Activated CD4-positive, alpha-beta memory T cell treated with anti-CD3 and anti-CD28 coated beads for 36 hours (primary cell): ENCODE measurements around the gene SMIM1. TPM values are rescaled to one million over a fixed set of nuclear protein-coding genes. Genes with fewer than 3 reads are reported as not detected.
"Not testable (repeated sequence)": the region's sequence is repeated elsewhere in the genome, so short reads cannot be mapped to it uniquely, and the experiment has no call there.

Experiments used
- CTCF ChIA-PET: fragments of 350-600 bp; sonication (Branson Sonifier 250); formaldehyde crosslinking; loops from one replicate; lab custom pipeline; 2021; ENCODE audit warnings: antibody characterized with exemption, inconsistent platforms; lab: Charles Lee
- POLR2A ChIA-PET: fragments of 350-600 bp; sonication (Branson Sonifier 250); formaldehyde crosslinking; loops from one replicate; lab custom pipeline; 2021; ENCODE audit warnings: antibody characterized with exemption; lab: Charles Lee
- DNase-seq: peaks from one replicate; pipeline ENCODE4 v3.0.0-alpha.2; 2020
- H3K27ac Mint-ChIP-seq: one replicate; pipeline ENCODE4 v1.8.0; 2021; ENCODE audit warnings: mixed read lengths
- H3K27me3 Mint-ChIP-seq: one replicate; pipeline ENCODE4 v1.8.0; 2021; ENCODE audit warnings: mixed read lengths
- H3K36me3 Mint-ChIP-seq: one replicate; pipeline ENCODE4 v1.8.0; 2021; ENCODE audit warnings: mixed read lengths
- H3K4me1 Mint-ChIP-seq: one replicate; pipeline ENCODE4 v1.8.0; 2021; ENCODE audit warnings: low read depth, mixed read lengths
- H3K4me3 Mint-ChIP-seq: one replicate; pipeline ENCODE4 v1.8.0; 2021; ENCODE audit warnings: mild to moderate bottlenecking, mixed read lengths
- H3K9me3 Mint-ChIP-seq: one replicate; pipeline ENCODE4 v1.8.0; 2021; ENCODE audit warnings: mixed read lengths
- intact Hi-C: fragments of 100-400 bp; cut with micrococcal nuclease; formaldehyde crosslinking; loops from one replicate; pipeline ENCODE4 v1.15.1; 2023
- total RNA-seq, 2 experiments: library from RNA; stranded (reverse); gene quantifications; one replicate each; pipeline ENCODE4 v1.2.3, GENCODE V29; 2021

Gene SMIM1
- total RNA-seq, 2 experiments from 2014 or later: 2.5 to 2.9 TPM

DNA sequence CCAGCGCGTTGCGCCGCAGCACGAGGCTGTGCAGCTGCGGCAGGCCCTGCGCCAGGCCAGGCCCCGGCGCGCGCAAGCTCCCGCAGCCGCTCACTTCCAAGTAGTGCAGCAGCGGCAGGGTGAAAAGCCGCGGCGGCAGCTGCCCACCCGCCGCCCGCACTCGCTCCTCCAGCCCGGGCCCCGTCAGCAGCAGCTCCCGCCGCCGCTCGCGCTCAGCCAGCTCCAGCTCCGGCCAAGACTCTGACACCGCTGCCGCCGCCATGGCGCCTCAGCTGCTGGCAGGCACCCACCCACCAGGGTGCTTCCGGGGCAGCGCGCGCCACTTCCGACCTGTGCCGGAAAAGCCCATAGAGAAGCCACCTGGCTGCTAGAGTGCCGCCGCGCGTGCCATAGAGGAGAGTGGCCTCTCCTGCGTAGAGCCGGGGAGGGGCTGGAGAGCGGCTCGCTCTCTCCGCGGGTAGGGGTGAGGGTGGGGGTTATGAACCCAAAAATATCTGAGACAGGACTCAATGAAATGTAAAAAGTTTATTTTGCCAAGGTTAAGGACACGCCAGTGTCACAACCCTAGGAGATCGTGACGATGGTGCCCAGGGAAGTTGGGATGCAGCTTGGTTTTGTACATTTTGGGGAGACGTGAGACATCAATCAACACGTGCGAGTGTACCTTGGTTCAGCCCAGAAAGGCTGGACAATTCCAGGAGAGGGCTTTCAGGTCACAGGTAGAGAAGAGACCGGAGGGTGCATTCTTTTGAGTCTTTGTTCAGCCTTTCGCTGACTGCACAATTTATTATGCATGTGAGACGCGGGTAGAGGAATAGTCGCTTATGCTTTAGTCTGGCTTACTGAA is 23.9 kb downstream of the SMIM1 start, which contains the start of gene LRRC47:
TSS of gene LRRC47 (minus strand) at position 284 of the 847 bp plus-strand sequence. CDS start at position 262, 22 bp downstream.
- intact Hi-C loops: loop anchor here (1.0 to 5.0 kb wide), 5 partner anchors 9 to 144 kb away; partner anchors contain the start of genes C1orf174, CEP104, DFFB and SMIM1
- Mint-ChIP-seq H3K9me3 (no peaks in the 10 kb centered on the region), H3K27ac (peak within 1 kb of the TSS; percentile 87), H3K27me3 (peaks cover 7% of the 10 kb centered on the region), H3K36me3 (peaks cover 4% of the 10 kb centered on the region), H3K4me1 (peaks cover 47% of the 10 kb centered on the region), H3K4me3 (peak within 1 kb of the TSS; percentile 94)
- CTCF ChIA-PET: interaction anchor here (0.6 to 5.3 kb wide), 4 partner anchors 8 to 61 kb away, joined by 3 to 39 read pairs (median 6); partner anchors contain the start of genes CEP104 and DFFB
- DNase-seq: peak; percentile 96
- POLR2A ChIA-PET: interaction anchor here (0.6 to 1.3 kb wide), 4 partner anchors 9 to 59 kb away, joined by 3 to 10 read pairs (median 4); no protein-coding TSS in a partner anchor

DNA sequence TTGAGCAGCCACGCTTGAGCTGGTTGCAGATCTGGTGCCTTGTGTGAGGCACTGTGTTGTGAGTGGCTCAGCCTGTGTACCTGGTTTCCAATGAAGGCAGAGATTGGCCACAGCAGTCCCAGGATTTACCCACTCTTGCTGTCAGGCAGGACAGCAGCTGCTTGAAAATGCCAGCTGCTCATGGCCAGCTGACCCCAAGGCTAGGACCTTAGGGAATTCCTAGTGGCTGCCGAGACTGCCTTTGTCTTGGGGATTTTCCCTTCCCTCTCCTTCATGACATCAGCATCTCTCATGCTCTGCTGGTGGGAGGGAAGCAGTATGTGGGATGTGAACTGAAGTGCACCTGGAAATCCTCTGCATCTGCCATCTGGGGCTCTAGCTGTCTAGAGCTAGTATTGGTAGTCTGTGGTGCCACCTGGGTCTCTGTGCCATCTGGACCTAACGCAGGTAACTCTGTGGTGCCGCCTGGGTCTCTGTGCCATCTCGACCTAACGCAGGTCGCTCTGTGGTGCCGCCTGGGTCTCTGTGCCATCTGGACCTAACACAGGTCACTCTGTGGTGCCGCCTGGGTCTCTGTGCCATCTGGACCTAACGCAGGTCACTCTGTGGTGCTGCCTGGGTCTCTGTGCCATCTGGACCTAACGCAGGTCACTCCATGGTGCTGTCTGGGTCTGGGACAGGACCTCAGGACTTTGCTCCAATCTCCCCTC is 27.6 kb downstream of the SMIM1 start:
- DNase-seq: no peak
- ChIA-PET POLR2A (no interaction called here), CTCF (interaction anchor here (0.7 to 5.3 kb wide), 2 partner anchors 24 to 29 kb away, joined by 3 to 39 read pairs; no protein-coding TSS in a partner anchor)
- Mint-ChIP-seq H3K4me1 (peaks cover 22% of the 10 kb centered on the region), H3K27ac (no peak overlapping the region), H3K27me3 (peaks cover 20% of the 10 kb centered on the region), H3K9me3 (no peaks in the 10 kb centered on the region), H3K36me3 (peaks cover 1% of the 10 kb centered on the region), H3K4me3 (no peak overlapping the region)
- intact Hi-C loops: loop anchor here (5.0 kb wide), 1 partner anchor 148 kb away; the partner anchor contains the start of genes TP73 and WRAP73

DNA sequence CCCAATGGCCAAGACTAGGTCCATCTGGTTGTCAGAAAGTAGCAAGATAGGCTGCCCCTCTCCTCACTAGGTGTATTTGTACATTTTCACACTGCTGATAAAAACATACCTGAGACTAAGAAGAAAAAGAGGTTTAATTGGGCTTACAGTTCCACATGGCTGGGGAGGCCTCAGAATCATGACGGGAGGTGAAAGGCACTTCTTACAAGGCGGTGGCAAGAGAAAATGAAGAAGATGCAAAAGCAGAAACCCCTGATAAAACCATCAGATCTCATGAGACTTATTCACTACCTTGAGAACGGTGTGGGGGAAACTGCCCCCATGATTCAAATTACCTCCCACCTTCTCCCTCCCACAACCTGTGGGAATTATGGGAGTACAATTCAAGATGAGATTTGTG is 28.2 kb downstream of the SMIM1 start:
- Mint-ChIP-seq H3K4me1 (peaks cover 18% of the 10 kb centered on the region), H3K27me3 (peaks cover 20% of the 10 kb centered on the region), H3K27ac (peak overlapping the region; percentile 25)
- H3K36me3 Mint-ChIP-seq, DNase-seq, POLR2A ChIA-PET, H3K9me3 Mint-ChIP-seq, H3K4me3 Mint-ChIP-seq: not testable (repeated sequence)
- intact Hi-C loops: loop anchor here (1.0 kb wide), 2 partner anchors 13 to 24 kb away; no protein-coding TSS in a partner anchor
- CTCF ChIA-PET: interaction anchor here (1.1 to 5.3 kb wide), 4 partner anchors 9 to 27 kb away, joined by 4 to 39 read pairs (median 14); no protein-coding TSS in a partner anchor

DNA sequence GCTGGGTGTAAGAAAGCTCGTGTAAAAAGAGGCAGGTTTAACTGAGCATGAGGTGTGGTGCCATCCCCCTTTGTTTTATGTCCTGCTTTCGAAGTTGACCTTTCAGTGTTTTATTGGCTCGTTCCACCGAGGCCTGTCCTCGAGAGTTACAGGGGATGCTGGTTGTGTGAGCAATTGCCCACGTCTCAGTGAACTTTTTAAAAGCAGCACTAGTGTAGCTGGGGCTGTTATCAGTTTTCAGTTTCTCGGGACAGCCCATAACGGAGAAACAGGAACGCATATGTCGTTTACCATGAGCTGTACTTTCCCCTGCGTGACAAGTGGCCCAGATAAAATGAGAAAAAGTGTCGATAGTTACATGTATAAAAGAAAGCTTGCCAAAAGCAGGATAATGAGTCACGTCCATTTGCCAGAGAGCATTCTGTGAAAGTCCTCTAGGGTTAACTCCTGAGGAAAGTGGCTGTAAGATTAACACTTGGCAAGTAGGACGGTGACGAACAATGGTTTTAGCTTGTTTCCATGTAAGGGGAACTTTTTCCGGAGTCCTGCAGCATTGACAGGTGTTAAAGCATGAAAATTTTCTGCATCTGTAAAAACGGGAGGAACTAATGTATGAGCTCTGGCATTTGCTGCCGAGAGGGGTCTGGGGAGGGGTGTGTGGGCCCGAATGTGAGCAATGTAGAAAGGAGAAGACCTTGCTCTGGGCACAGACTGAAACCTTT is 31.5 kb downstream of the SMIM1 start:
- ChIA-PET POLR2A (no interaction called here), CTCF (interaction anchor here (0.9 to 1.7 kb wide), 3 partner anchors 8 to 351 kb away, joined by 3 to 10 read pairs (median 4); partner anchors contain the start of gene LRRC47)
- H3K27ac Mint-ChIP-seq: no peak overlapping the region
- DNase-seq: no peak
- H3K4me1 Mint-ChIP-seq: peaks cover 9% of the 10 kb centered on the region
- H3K27me3 Mint-ChIP-seq: peaks cover 20% of the 10 kb centered on the region
- H3K36me3 Mint-ChIP-seq: no peaks in the 10 kb centered on the region
- intact Hi-C loops: no loop called here
- H3K9me3 Mint-ChIP-seq: peaks cover 5% of the 10 kb centered on the region
- no peak overlapping the region for H3K4me3 Mint-ChIP-seq

DNA sequence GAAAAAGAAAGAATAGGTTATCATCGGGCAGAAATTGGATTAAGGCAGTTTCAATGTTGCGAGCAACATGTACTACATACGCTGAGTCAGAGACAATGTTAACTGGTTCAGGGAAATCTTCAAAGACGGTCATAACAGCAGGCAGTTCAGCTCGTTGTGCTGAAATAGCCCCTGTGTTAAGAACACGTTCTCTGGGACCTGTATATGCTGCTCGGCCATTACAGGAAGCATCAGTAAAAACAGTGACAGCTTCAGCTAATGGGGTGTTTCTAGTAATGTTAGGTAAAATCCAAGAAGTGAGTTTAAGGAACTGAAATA is 32.0 kb downstream of the SMIM1 start:
- POLR2A ChIA-PET, intact Hi-C loops, H3K4me3 Mint-ChIP-seq, DNase-seq, H3K36me3 Mint-ChIP-seq, H3K9me3 Mint-ChIP-seq, H3K27ac Mint-ChIP-seq, H3K4me1 Mint-ChIP-seq: not testable (repeated sequence)
- CTCF ChIA-PET: interaction anchor here (0.9 to 1.7 kb wide), 3 partner anchors 8 to 352 kb away, joined by 3 to 10 read pairs (median 4); partner anchors contain the start of gene LRRC47
- H3K27me3 Mint-ChIP-seq: peaks cover 20% of the 10 kb centered on the region

DNA sequence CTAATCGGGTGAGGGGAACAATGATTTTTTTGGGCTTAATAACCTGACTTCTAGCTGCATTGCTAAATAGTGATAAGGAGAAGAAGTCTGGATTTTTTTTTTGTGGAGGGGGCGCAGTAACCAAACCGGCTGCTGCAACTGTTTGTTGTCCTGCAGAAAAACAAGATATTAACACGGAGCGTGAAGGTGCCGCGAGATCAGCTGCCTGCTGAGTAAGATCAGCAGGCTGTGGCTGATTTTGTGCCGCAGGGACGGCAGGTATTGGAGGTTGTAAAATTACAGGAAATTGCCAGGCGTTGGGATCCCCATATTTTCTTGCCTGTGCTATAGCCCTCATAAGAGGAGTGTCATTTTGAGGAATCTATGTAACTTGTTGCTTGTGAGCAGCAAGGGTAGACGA is 32.5 kb downstream of the SMIM1 start:
- ChIA-PET CTCF (interaction anchor here (0.9 to 1.7 kb wide), 2 partner anchors 29 to 352 kb away, joined by 3 to 10 read pairs; no protein-coding TSS in a partner anchor), POLR2A (no interaction called here)
- intact Hi-C loops: no loop called here
- H3K36me3 Mint-ChIP-seq: no peaks in the 10 kb centered on the region
- no peak overlapping the region for H3K4me3 Mint-ChIP-seq
- no peak overlapping the region for H3K27ac Mint-ChIP-seq
- H3K9me3 Mint-ChIP-seq: peaks cover 5% of the 10 kb centered on the region
- H3K27me3 Mint-ChIP-seq: peaks cover 20% of the 10 kb centered on the region
- no peak for DNase-seq
- peaks cover 9% of the 10 kb centered on the region for H3K4me1 Mint-ChIP-seq

DNA sequence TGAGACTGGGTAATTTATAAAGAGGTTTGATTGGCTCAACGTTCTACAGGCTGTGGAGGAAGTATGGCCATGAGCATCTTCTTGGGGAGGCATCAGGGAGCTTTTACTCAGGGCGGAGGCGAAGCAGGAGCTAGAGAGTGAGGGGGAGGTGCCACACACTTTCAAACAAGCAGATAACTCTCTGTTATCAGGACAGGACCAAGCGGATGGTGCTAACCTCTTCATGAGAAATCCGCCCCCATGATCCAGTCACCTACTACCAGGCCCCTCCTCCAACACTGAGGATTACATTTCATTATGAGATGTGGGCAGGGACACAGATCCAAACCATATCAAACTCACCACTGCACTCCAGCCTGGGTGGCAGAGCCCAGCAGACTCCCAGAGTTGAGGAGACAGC is 35.2 kb downstream of the SMIM1 start:
- Mint-ChIP-seq H3K36me3 (no peaks in the 10 kb centered on the region), H3K9me3 (peaks cover 5% of the 10 kb centered on the region), H3K4me1 (no peaks in the 10 kb centered on the region), H3K27ac (no peak overlapping the region), H3K27me3 (peaks cover 8% of the 10 kb centered on the region), H3K4me3 (no peak overlapping the region)
- POLR2A ChIA-PET: no interaction called here
- DNase-seq: no peak
- intact Hi-C loops: no loop called here
- CTCF ChIA-PET: no interaction called here

DNA sequence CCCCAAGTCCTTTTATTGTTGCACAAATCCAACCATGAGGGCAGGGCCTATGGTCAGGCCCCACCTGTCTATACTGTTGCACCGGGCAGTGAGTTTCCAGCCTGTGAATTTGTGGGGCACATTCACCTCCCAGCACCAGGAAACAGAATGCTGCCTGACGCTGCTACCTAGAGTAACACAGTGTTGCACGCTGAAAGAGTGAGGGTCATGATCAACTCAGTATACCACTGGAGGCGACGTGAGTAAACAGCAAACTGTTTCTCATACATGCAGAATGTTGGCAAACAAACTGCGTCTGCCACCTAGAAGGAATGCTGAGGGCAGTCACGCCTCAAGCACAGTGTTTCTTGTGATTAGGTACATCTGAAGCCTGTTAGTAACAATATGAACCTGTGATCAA is 37.1 kb downstream of the SMIM1 start:
- CTCF ChIA-PET: interaction anchor here (1.0 kb wide), 1 partner anchor 8 kb away, joined by 4 read pairs; no protein-coding TSS in a partner anchor

DNA sequence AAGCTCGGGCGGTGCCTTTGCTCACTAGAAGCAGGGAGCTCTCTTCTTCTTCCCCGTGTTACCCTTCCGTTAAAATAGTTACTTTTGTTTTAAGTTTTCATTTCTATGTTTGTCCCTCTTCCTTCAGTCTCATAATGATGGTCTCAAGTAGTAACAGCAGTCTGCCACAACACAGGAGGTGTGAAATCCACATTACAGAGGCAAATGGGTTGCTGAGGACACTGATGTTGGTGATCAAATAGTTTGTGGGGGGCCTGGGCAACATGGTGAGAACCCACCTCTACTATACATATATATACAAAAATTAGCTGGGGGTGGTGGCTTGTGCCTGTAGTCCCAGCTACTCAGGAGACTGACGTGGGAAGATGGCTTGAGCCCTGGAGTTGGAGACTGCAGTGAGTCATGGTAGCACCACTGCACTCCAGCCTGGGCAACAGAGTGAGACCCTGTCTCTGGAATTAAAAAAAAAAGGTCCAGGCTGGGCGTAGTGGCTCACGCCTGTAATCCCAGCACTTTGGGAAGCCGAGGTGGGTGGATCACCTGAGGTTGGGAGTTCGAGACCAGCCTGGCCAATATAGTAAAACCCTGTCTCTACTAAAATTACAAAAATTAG is 37.7 kb downstream of the SMIM1 start:
- H3K27ac Mint-ChIP-seq, intact Hi-C loops, H3K36me3 Mint-ChIP-seq, H3K4me1 Mint-ChIP-seq, H3K9me3 Mint-ChIP-seq, POLR2A ChIA-PET, H3K4me3 Mint-ChIP-seq, H3K27me3 Mint-ChIP-seq, DNase-seq: not testable (repeated sequence)
- CTCF ChIA-PET: interaction anchor here (1.0 kb wide), 1 partner anchor 9 kb away, joined by 4 read pairs; no protein-coding TSS in a partner anchor

More for the DNA sequence above, 37.1 kb downstream of the SMIM1 start:
- Mint-ChIP-seq H3K4me3 (no peak overlapping the region), H3K27ac (no peak overlapping the region), H3K4me1 (no peaks in the 10 kb centered on the region), H3K9me3 (peaks cover 5% of the 10 kb centered on the region), H3K36me3 (peaks cover 3% of the 10 kb centered on the region), H3K27me3 (no peaks in the 10 kb centered on the region)
- intact Hi-C loops: no loop called here
- no peak for DNase-seq
- POLR2A ChIA-PET: no interaction called here

DNA sequence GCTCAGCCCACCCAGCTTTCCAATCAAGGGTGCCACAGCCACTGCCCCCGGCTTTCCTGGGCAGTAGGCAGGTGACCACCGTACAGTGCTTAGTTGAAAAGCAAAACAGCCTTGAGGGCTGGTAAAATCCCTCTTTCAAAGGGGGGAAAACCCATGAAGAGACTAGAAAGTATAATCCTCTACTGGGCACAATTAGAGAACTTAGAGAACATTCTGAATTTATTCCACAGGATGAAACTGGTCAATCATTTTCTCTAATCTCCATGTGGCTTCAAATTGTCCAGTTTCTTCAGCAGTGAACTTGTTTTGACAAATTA is 39.0 kb downstream of the SMIM1 start:
- intact Hi-C loops: no loop called here
- CTCF ChIA-PET: no interaction called here
- H3K27ac Mint-ChIP-seq: no peak overlapping the region

DNA sequence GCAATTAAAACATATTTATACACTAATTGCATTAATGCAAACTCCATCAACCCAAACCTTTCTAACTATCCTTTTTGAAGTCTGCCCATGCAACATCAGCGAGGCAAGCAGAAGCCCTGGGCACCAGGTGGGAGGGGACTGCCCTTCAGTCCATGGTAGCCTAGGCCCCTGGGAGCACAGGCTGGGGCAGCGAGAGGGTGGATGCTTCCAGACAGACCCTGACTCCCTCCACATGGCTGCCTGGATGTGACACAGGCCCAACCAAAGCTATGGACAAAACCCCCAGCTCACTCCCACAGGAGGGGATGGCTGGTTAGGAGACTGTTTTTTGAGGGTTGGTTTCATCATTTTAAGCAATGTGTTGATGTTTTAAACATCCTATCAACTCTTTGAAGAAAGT is 41.5 kb downstream of the SMIM1 start:
- H3K9me3 Mint-ChIP-seq: no peaks in the 10 kb centered on the region
- no peaks in the 10 kb centered on the region for H3K4me1 Mint-ChIP-seq
- ChIA-PET POLR2A (no interaction called here), CTCF (no interaction called here)
- H3K27ac Mint-ChIP-seq: no peak overlapping the region
- intact Hi-C loops: no loop called here
- no peaks in the 10 kb centered on the region for H3K27me3 Mint-ChIP-seq
- H3K4me3 Mint-ChIP-seq: no peak overlapping the region
- DNase-seq: no peak
- H3K36me3 Mint-ChIP-seq: peaks cover 10% of the 10 kb centered on the region

More for the DNA sequence above, 39.0 kb downstream of the SMIM1 start:
- H3K9me3 Mint-ChIP-seq: peaks cover 2% of the 10 kb centered on the region
- H3K27me3 Mint-ChIP-seq: no peaks in the 10 kb centered on the region
- no peak overlapping the region for H3K4me3 Mint-ChIP-seq
- peaks cover 7% of the 10 kb centered on the region for H3K36me3 Mint-ChIP-seq
- no peaks in the 10 kb centered on the region for H3K4me1 Mint-ChIP-seq
- no peak for DNase-seq
- POLR2A ChIA-PET: no interaction called here
